K562 (cell line): Measurements from ENCODE around the gene RSPH9. TPM values are rescaled to one million over a fixed set of nuclear protein-coding genes. Genes with fewer than 3 reads are reported as not detected.

ENCODE experiments used
- ATAC-seq: fragments of 200-7000 bp; cut with Tn5 transposase; 3 replicates; pipeline ENCODE4 v1.9.1; 2020; ENCODE audit warnings: moderate library complexity
- BruUV-seq: library from RNA; stranded (reverse); fragments of 400-500 nt; replicated peaks from 2 replicates; lab custom pipeline; 2021; lab: Mats Ljungman, UMichigan
- CTCF ChIA-PET: fragments of 300-600 bp; formaldehyde crosslinking; extraction: SDS; loops from one replicate; lab custom pipeline; 2021; ENCODE audit warnings: low intra/inter-chr PET ratio; lab: Yijun Ruan, JAX
- POLR2A ChIA-PET: fragments of 300-600, 350-650 bp; sonication (Branson Sonifier 250); formaldehyde crosslinking; extraction: SDS; loops from one replicate; lab custom pipeline; 2021; ENCODE audit warnings: antibody characterized with exemption, inconsistent platforms; lab: Yijun Ruan, JAX
- DNase-seq, 4 experiments: peaks; one replicate each; pipeline versions ENCODE4 v3.0.0 to v3.0.0-alpha.2; 2011 to 2018; ENCODE audit warnings: low spot score in 3 of 4, mixed read lengths in 3 of 4; ENCODE audit errors: extremely low read depth in 1 of 4
- FAIRE-seq: peaks from 2 replicates; lab custom pipeline; 2011; peaks lifted over from hg19 to GRCh38; lab: Jason Lieb, UNC
- H2AFZ ChIP-seq: 2 replicates; pipeline ENCODE4 v1.6.0; 2011; ENCODE audit warnings: low read depth, low read length, control low read depth, inconsistent platforms
- H3K27ac ChIP-seq: fragments of 200-600 bp; 3 replicates; pipeline ENCODE4 v1.8.0; 2011; ENCODE audit warnings: low read depth, mild to moderate bottlenecking, control low read depth, inconsistent platforms, low read length, moderate library complexity, mixed read lengths; ENCODE audit errors: extremely low read depth
- H3K27me3 ChIP-seq, 2 experiments: fragments of 300-600 bp in 1 of 2; 2 replicates in 1 of 2; 3 replicates in 1 of 2; pipeline versions ENCODE4 v1.6.0 to v1.8.0; 2011; ENCODE audit warnings: inconsistent platforms in 2 of 2, low read length in 2 of 2, mild to moderate bottlenecking in 1 of 2, mixed read lengths in 1 of 2, moderate library complexity in 1 of 2; ENCODE audit not compliant: control insufficient read depth in 2 of 2, insufficient read depth in 2 of 2
- H3K36me3 ChIP-seq: fragments of 300-600 bp; 3 replicates; pipeline ENCODE4 v1.8.0; 2011; ENCODE audit warnings: mild to moderate bottlenecking, low read length, inconsistent platforms; ENCODE audit not compliant: control insufficient read depth, insufficient read depth
- H3K4me1 ChIP-seq, 2 experiments: fragments of 200-600 bp in 1 of 2; replicated peaks in 1 of 2; 2 replicates in 1 of 2; 3 replicates in 1 of 2; pipeline versions ENCODE4 v1.5.1 to v1.8.0; 2011; ENCODE audit warnings: inconsistent platforms in 2 of 2, low read length in 2 of 2, mild to moderate bottlenecking in 1 of 2, mixed read lengths in 1 of 2, moderate library complexity in 1 of 2; ENCODE audit not compliant: control insufficient read depth in 2 of 2, insufficient read depth in 2 of 2
- H3K4me2 ChIP-seq: 2 replicates; pipeline ENCODE4 v1.6.1; 2011; ENCODE audit warnings: low read length, control low read depth, inconsistent platforms, mixed read lengths; ENCODE audit not compliant: insufficient read depth
- H3K4me3 ChIP-seq: fragments of 200-600 bp; sonication (generic), shearing (Covaris generic); 2 replicates; pipeline ENCODE4 v1.5.1; 2016; ENCODE audit warnings: control low read depth, inconsistent platforms
- H3K79me2 ChIP-seq: fragments of 200-600 bp; 3 replicates; pipeline ENCODE4 v1.8.0; 2011; ENCODE audit warnings: low read length, inconsistent platforms; ENCODE audit not compliant: control insufficient read depth, insufficient read depth
- H3K9ac ChIP-seq, 2 experiments: 2 replicates each; pipeline versions ENCODE4 v1.6.0 to v1.6.1; 2011; ENCODE audit warnings: low read depth in 2 of 2, low read length in 2 of 2, control low read depth in 1 of 2, inconsistent platforms in 1 of 2, mild to moderate bottlenecking in 1 of 2, mixed read lengths in 1 of 2; ENCODE audit not compliant: insufficient read depth in 1 of 2
- H3K9me1 ChIP-seq: one replicate; pipeline ENCODE4 v1.6.0; 2011; ENCODE audit warnings: inconsistent platforms, mild to moderate bottlenecking, low read length, moderate library complexity; ENCODE audit not compliant: control insufficient read depth, insufficient read depth
- H3K9me3 ChIP-seq: replicated peaks from 2 replicates; pipeline ENCODE4 v1.5.1; 2011; ENCODE audit warnings: low read depth, low read length, inconsistent platforms; ENCODE audit not compliant: control insufficient read depth, insufficient read depth
- H4K20me1 ChIP-seq: replicated peaks from 2 replicates; pipeline ENCODE4 v1.6.1; 2011; ENCODE audit warnings: low read length, inconsistent platforms, mixed read lengths; ENCODE audit not compliant: control insufficient read depth, insufficient read depth
- CREB1 ChIP-seq, 2 experiments: sonication (generic) in 1 of 2; formaldehyde crosslinking in 1 of 2; IDR thresholded peaks; 2 replicates each; pipeline versions ENCODE4 v1.6.1 to v1.8.0; 2012 to 2022; ENCODE audit warnings: inconsistent platforms in 1 of 2, mild to moderate bottlenecking in 1 of 2, missing genetic modification reagents in 1 of 2, moderate library complexity in 1 of 2
- DPF2 ChIP-seq: fragments of 450-650 bp; IDR thresholded peaks from 2 replicates; pipeline ENCODE4 v1.6.1; 2016
- FOSL1 ChIP-seq: fragments of 200-800 bp; sonication (Bioruptor generic); conservative IDR thresholded peaks from 2 replicates; pipeline ENCODE4 v1.6.1; 2016; ENCODE audit warnings: missing genetic modification characterization, missing compliant biosample characterization
- JUND ChIP-seq, 2 experiments: IDR thresholded peaks; 2 replicates in 1 of 2; 3 replicates in 1 of 2; pipeline ENCODE4 v1.6.1; 2011; ENCODE audit warnings: borderline replicate concordance in 2 of 2, low read depth in 2 of 2, low read length in 2 of 2, improper control_type of control experiment in 1 of 2, missing biosample characterization in 1 of 2, missing genetic modification characterization in 1 of 2, missing genetic modification reagents in 1 of 2
- KLF16 ChIP-seq: IDR thresholded peaks from 2 replicates; pipeline ENCODE4 v1.6.1; 2016; ENCODE audit warnings: antibody characterized with exemption
- LEF1 ChIP-seq: fragments of 450-650 bp; IDR thresholded peaks from 2 replicates; pipeline ENCODE4 v1.6.1; 2016; ENCODE audit warnings: mild to moderate bottlenecking
- MEIS2 ChIP-seq: fragments of 450-650 bp; IDR thresholded peaks from 2 replicates; pipeline ENCODE4 v1.6.1; 2014; ENCODE audit warnings: mild to moderate bottlenecking; ENCODE audit not compliant: partially characterized antibody
- MTA2 ChIP-seq: fragments of 450-650 bp; IDR thresholded peaks from 2 replicates; pipeline ENCODE4 v1.6.1; 2016; ENCODE audit warnings: low read depth
- PML ChIP-seq: IDR thresholded peaks from 2 replicates; pipeline ENCODE4 v1.6.1; 2012; ENCODE audit warnings: low read length, inconsistent platforms
- SP2 ChIP-seq: IDR thresholded peaks from 2 replicates; pipeline ENCODE4 v1.6.1; 2011; ENCODE audit warnings: mild to moderate bottlenecking, low read depth, low read length, moderate library complexity; ENCODE audit not compliant: poor library complexity, severe bottlenecking; ENCODE audit errors: extremely low read depth
- TSHZ1 ChIP-seq: fragments of 250-450 bp; sonication (Bioruptor Pico); IDR thresholded peaks from 2 replicates; pipeline ENCODE4 v1.4.0; 2020; ENCODE audit warnings: mild to moderate bottlenecking, moderate library complexity
- ZNF436 ChIP-seq: fragments of 250-450, 450-650 bp; sonication (Bioruptor Pico); formaldehyde crosslinking; IDR thresholded peaks from 2 replicates; pipeline ENCODE4 v1.7.0; 2020; ENCODE audit warnings: mild to moderate bottlenecking
- WGBS: fragments of 100-300 bp; shearing (Covaris generic); methylation state at CpG from one replicate; pipeline ENCODE4 v1.1.6; 2016; ENCODE audit warnings: low coverage, mixed read lengths; ENCODE audit not compliant: insufficient coverage; ENCODE audit errors: missing lambda C conversion rate; 5-methylcytosine and 5-hydroxymethylcytosine counted together
- in situ Hi-C: fragments of 300-500 bp; cut with MboI; formaldehyde crosslinking; loops from 4 replicates; pipeline ENCODE4 v1.15.0; 2018; ENCODE audit warnings: inconsistent platforms, mixed read lengths
- intact Hi-C: fragments of 100-400 bp; cut with micrococcal nuclease; formaldehyde crosslinking; loops from 2 replicates; pipeline ENCODE4 v1.14.2; 2022
- polyA plus RNA-seq, 8 experiments: library from polyadenylated mRNA; depleted of rRNA in 4 of 8; stranded (reverse) in 5 of 8; unstranded in 3 of 8; fragments of >200 nt; fragmentation: Nextera tagmentation in 2 of 8; fragmentation: Illumina TruSeq in 1 of 8; extraction: Ambion mirVana in 2 of 8; extraction: Trizol in 1 of 8; gene quantifications; 2 replicates each; pipeline versions ENCODE4 v1.2.1 to v1.2.3, GENCODE V29; 2011 to 2014; ENCODE audit warnings: inconsistent platforms in 1 of 8, missing spikeins in 1 of 8
- total RNA-seq, 7 experiments: library from RNA; depleted of rRNA in 6 of 7; stranded (reverse); fragments of >200 nt in 6 of 7; fragmentation: Illumina TruSeq in 2 of 7; extraction: Trizol in 2 of 7; gene quantifications; 2 replicates each; pipeline versions ENCODE4 v1.2.1 to v1.2.3, GENCODE V29; 2011 to 2021; ENCODE audit warnings: low replicate concordance in 1 of 7

RSPH9 gene
- total and polyA plus RNA-seq, 9 of the 15 experiments (the other 6 are each of a cell fraction or from before 2014, with no cell fraction given), result 0.05 to 0.60 (median 0.39) TPM; not detected in 6

GRCh38 chr6:43608807-43609206 is 36.0 kb upstream of the RSPH9 start (continued):
- TF ChIP-seq MEIS2 (no peak), DPF2 (peak; percentile 24; the same call in 1 of the 2 replicates), PML (0 out of 2 replicates have a peak, but pooled peaks have one; percentile 14), MTA2 (0 out of 2 replicates have a peak, but pooled peaks have one; percentile 25), ZNF436 (no peak), LEF1 (0 out of 2 replicates have a peak, but pooled peaks have one; percentile 32)

GRCh38 chr6:43609402-43609801 is 35.4 kb upstream of the RSPH9 start:
- no peak overlapping the region for H3K27ac ChIP-seq
- ChIA-PET CTCF (interaction anchor here (0.6 to 2.2 kb wide), 3 partner anchors 15 to 470 kb away, joined by 3 to 9 read pairs (median 8); no protein-coding TSS in a partner anchor), POLR2A (interaction anchor here (0.7 to 6.5 kb wide), 4 partner anchors 8 to 20 kb away, joined by 3 to 53 read pairs (median 34); partner anchors contain the start of gene GTPBP2)
- no peak overlapping the region for H3K9ac ChIP-seq
- H2AFZ ChIP-seq, result no peak overlapping the region
- in situ Hi-C loops (no loop called here), intact Hi-C loops (loop anchor here (2.0 kb wide), 2 partner anchors 149 to 469 kb away; no protein-coding TSS in a partner anchor)
- no peaks in the 10 kb centered on the region for H4K20me1 ChIP-seq
- 36% methylated on average over 1 of the region's 1 CpG for WGBS
- no peaks in the 10 kb centered on the region for H3K79me2 ChIP-seq
- H3K36me3 ChIP-seq, result peaks cover 75% of the 10 kb centered on the region
- H3K4me2 ChIP-seq, result no peak overlapping the region
- no TSS peak for BruUV-seq
- no peak overlapping the region for H3K4me3 ChIP-seq
- TF ChIP-seq CREB1 (IDR thresholded peaks at IDR 0.05) (no peak), CREB1 (CRISPR knock-in tag; IDR thresholded peaks at IDR 0.05) (no peak), JUND (IDR thresholded peaks at IDR 0.05; ENCODE audit: borderline replicate concordance, low read depth, low read length) (peak; percentile 47; the same call in 1 of the 2 replicates), JUND (tag; IDR thresholded peaks at IDR 0.05; ENCODE audit: borderline replicate concordance, low read depth, low read length) (0 out of 3 replicates have a peak, but pooled peaks have one; percentile 17), FOSL1 (tag) (peak; percentile 59), KLF16 (no peak), SP2 (no peak), TSHZ1 (no peak)
- FAIRE-seq (no peak), ATAC-seq (peak; percentile 13; the same call in 1 of the 3 replicates), DNase-seq (no peak)
- no peaks in the 10 kb centered on the region for H3K9me3 ChIP-seq
- no peaks in the 10 kb centered on the region for H3K27me3 ChIP-seq
- H3K9me1 ChIP-seq, result no peaks in the 10 kb centered on the region
- H3K4me1 ChIP-seq, result peaks cover 3 to 14% of the 10 kb centered on the region in 2 experiments; a peak in 4 of 5 replicates
